IMR-90 (cell line): ENCODE results near the gene CD69. TPM values are rescaled to one million over a fixed set of nuclear protein-coding genes. Genes with fewer than 3 reads are reported as not detected.

ENCODE experiments used
- ATAC-seq: fragments of 200-7000 bp; cut with Tn5 transposase; 2 replicates; pipeline ENCODE4 v1.9.1; 2020; ENCODE audit warnings: low read depth, mild to moderate bottlenecking, moderate library complexity
- BruUV-seq: library from RNA; stranded (reverse); fragments of 400-500 nt; replicated peaks from 2 replicates; lab custom pipeline; 2021; lab: Mats Ljungman, UMichigan
- CTCF ChIA-PET: fragments of 300-600 bp; formaldehyde crosslinking; extraction: SDS; loops from one replicate; lab custom pipeline; 2021; ENCODE audit warnings: antibody characterized with exemption; lab: Yijun Ruan, JAX
- POLR2A ChIA-PET: fragments of 300-600 bp; sonication (Branson Sonifier 250); formaldehyde crosslinking; loops from one replicate; lab custom pipeline; 2022; ENCODE audit warnings: antibody characterized with exemption; ENCODE audit not compliant: unreplicated experiment; lab: Charles Lee
- DNase-seq: peaks from one replicate; pipeline ENCODE4 v3.0.0; 2013
- H2AFZ ChIP-seq: replicated peaks from 2 replicates; pipeline ENCODE3; 2013; ENCODE audit warnings: low read length, mild to moderate bottlenecking; ENCODE audit not compliant: poor library complexity
- H2AK5ac ChIP-seq: 2 replicates; pipeline ENCODE4 v1.6.1; 2013; ENCODE audit warnings: low read depth, low read length, inconsistent platforms
- H2AK9ac ChIP-seq: replicated peaks from 2 replicates; pipeline ENCODE3; 2013; ENCODE audit warnings: mild to moderate bottlenecking, low read depth, low read length, moderate library complexity; ENCODE audit not compliant: poor library complexity
- H2BK120ac ChIP-seq: 2 replicates; pipeline ENCODE4 v1.6.1; 2013; ENCODE audit warnings: low read depth, low read length, inconsistent platforms
- H2BK15ac ChIP-seq: 3 replicates; pipeline ENCODE4 v1.6.1; 2013; ENCODE audit warnings: low read depth, low read length, inconsistent platforms
- H2BK20ac ChIP-seq: 2 replicates; pipeline ENCODE4 v1.6.1; 2013; ENCODE audit warnings: low read depth, mild to moderate bottlenecking, inconsistent platforms, low read length, moderate library complexity
- H2BK5ac ChIP-seq: 2 replicates; pipeline ENCODE4 v1.6.1; 2013; ENCODE audit warnings: mild to moderate bottlenecking, low read depth, low read length, inconsistent platforms; ENCODE audit not compliant: poor library complexity, severe bottlenecking
- H3K14ac ChIP-seq: replicated peaks from 2 replicates; pipeline ENCODE4 v1.6.1; 2013; ENCODE audit warnings: low read depth, low read length, inconsistent platforms
- H3K18ac ChIP-seq: 2 replicates; pipeline ENCODE4 v1.6.1; 2013; ENCODE audit warnings: low read depth, low read length, control low read depth
- H3K23ac ChIP-seq: 2 replicates; pipeline ENCODE4 v1.6.1; 2013; ENCODE audit warnings: low read depth, low read length, inconsistent platforms
- H3K27ac ChIP-seq: 2 replicates; pipeline ENCODE4 v1.5.1; 2013; ENCODE audit warnings: mild to moderate bottlenecking, control low read depth, low read length; ENCODE audit not compliant: insufficient read depth
- H3K27me3 ChIP-seq: 2 replicates; pipeline ENCODE4 v1.6.1; 2013; ENCODE audit warnings: low read length; ENCODE audit not compliant: control insufficient read depth, insufficient read depth
- H3K36me3 ChIP-seq: 2 replicates; pipeline ENCODE4 v1.6.1; 2013; ENCODE audit warnings: low read length, mixed read lengths; ENCODE audit not compliant: control insufficient read depth, insufficient read depth
- H3K4ac ChIP-seq: 2 replicates; pipeline ENCODE4 v1.6.1; 2013; ENCODE audit warnings: low read depth, low read length, inconsistent platforms
- H3K4me1 ChIP-seq: 2 replicates; pipeline ENCODE4 v1.6.1; 2013; ENCODE audit warnings: low read length, mixed read lengths; ENCODE audit not compliant: control insufficient read depth, insufficient read depth
- H3K4me2 ChIP-seq: 2 replicates; pipeline ENCODE4 v1.6.1; 2013; ENCODE audit warnings: low read depth, mild to moderate bottlenecking, control low read depth, low read length, moderate library complexity
- H3K4me3 ChIP-seq: 2 replicates; pipeline ENCODE4 v1.5.1; 2013; ENCODE audit warnings: low read depth, mild to moderate bottlenecking, control low read depth, low read length, moderate library complexity; ENCODE audit not compliant: insufficient read depth
- H3K56ac ChIP-seq: 2 replicates; pipeline ENCODE4 v1.6.1; 2013; ENCODE audit warnings: low read length, inconsistent platforms; ENCODE audit not compliant: insufficient read depth; ENCODE audit errors: extremely low read depth
- H3K79me1 ChIP-seq, 2 experiments: 2 replicates each; pipeline ENCODE4 v1.6.1; 2013; ENCODE audit warnings: low read length in 2 of 2, inconsistent platforms in 1 of 2, low read depth in 1 of 2
- H3K9ac ChIP-seq: 2 replicates; pipeline ENCODE4 v1.6.1; 2013; ENCODE audit warnings: low read depth, low read length, control low read depth
- H3K9me1 ChIP-seq: 2 replicates; pipeline ENCODE4 v1.6.1; 2013; ENCODE audit warnings: low read length, inconsistent platforms; ENCODE audit not compliant: insufficient read depth
- H3K9me3 ChIP-seq: 2 replicates; pipeline ENCODE4 v1.6.1; 2013; ENCODE audit warnings: low read length; ENCODE audit not compliant: control insufficient read depth, insufficient read depth
- H4K20me1 ChIP-seq: 2 replicates; pipeline ENCODE4 v1.6.1; 2013; ENCODE audit warnings: low read length, inconsistent platforms; ENCODE audit not compliant: insufficient read depth
- H4K5ac ChIP-seq: 2 replicates; pipeline ENCODE4 v1.6.1; 2013; ENCODE audit warnings: mild to moderate bottlenecking, low read depth, low read length, control low read depth
- H4K8ac ChIP-seq, 2 experiments: 2 replicates each; pipeline ENCODE4 v1.6.1; 2013; ENCODE audit warnings: low read depth in 2 of 2, low read length in 2 of 2, control low read depth in 1 of 2, inconsistent platforms in 1 of 2
- H4K91ac ChIP-seq: 2 replicates; pipeline ENCODE4 v1.6.1; 2013; ENCODE audit warnings: low read depth, low read length, inconsistent platforms; ENCODE audit not compliant: insufficient read depth
- BHLHE40 ChIP-seq: fragments of 150-350 bp; IDR thresholded peaks from 2 replicates; pipeline ENCODE4 v1.6.1; 2016; ENCODE audit warnings: mild to moderate bottlenecking, low read depth, low read length
- CHD1 ChIP-seq: IDR thresholded peaks from 2 replicates; pipeline ENCODE4 v1.6.1; 2012; ENCODE audit warnings: low read depth, low read length, improper control_type of control experiment
- CTCF ChIP-seq: conservative IDR thresholded peaks from 2 replicates; pipeline ENCODE4 v1.5.1; 2012; ENCODE audit warnings: mild to moderate bottlenecking, low read depth, low read length, improper control_type of control experiment
- ELK1 ChIP-seq: fragments of 150-350 bp; IDR thresholded peaks from 2 replicates; pipeline ENCODE4 v1.6.1; 2016; ENCODE audit warnings: low read depth, mild to moderate bottlenecking, low read length, moderate library complexity, borderline replicate concordance
- FOS ChIP-seq: fragments of 150-350 bp; IDR thresholded peaks from 2 replicates; pipeline ENCODE4 v1.6.1; 2016; ENCODE audit warnings: low read depth, low read length
- MXI1 ChIP-seq: IDR thresholded peaks from 2 replicates; pipeline ENCODE4 v1.6.1; 2012; ENCODE audit warnings: low read depth, mild to moderate bottlenecking, low read length, moderate library complexity, borderline replicate concordance
- POLR2A ChIP-seq: IDR thresholded peaks from 2 replicates; pipeline ENCODE4 v1.6.1; 2012; ENCODE audit warnings: mild to moderate bottlenecking, low read depth, low read length
- SMC3 ChIP-seq: fragments of 150-350 bp; IDR thresholded peaks from 2 replicates; pipeline ENCODE4 v1.6.1; 2016; ENCODE audit warnings: low read depth, mild to moderate bottlenecking, antibody characterized with exemption, low read length, moderate library complexity
- WGBS, 2 experiments: methylation state at CpG; one replicate each; pipeline versions ENCODE4 v1.1.5 to v1.1.7; 2013; ENCODE audit warnings: missing lambda C conversion rate in 2 of 2; ENCODE audit not compliant: insufficient read length in 1 of 2; ENCODE audit errors: extremely low coverage in 2 of 2; 5-methylcytosine and 5-hydroxymethylcytosine counted together
- dilution Hi-C: fragments of 300-500 bp; cut with HindIII; formaldehyde crosslinking; loops from one replicate; pipeline ENCODE4 v1.14.3; 2018; ENCODE audit warnings: low sequenced_read_pairs; ENCODE audit not compliant: unreplicated experiment
- in situ Hi-C: fragments of 300-500 bp; cut with MboI; formaldehyde crosslinking; loops from 3 replicates; pipeline ENCODE4 v1.14.3; 2019; ENCODE audit warnings: low sequenced_read_pairs, inconsistent platforms, mixed read lengths
- intact Hi-C: fragments of 100-400 bp; cut with micrococcal nuclease; formaldehyde crosslinking; loops from 2 replicates; pipeline ENCODE4 v1.10.0; 2022
- polyA plus RNA-seq, 3 experiments: library from polyadenylated mRNA; depleted of rRNA; stranded (reverse); fragments of >200 nt; gene quantifications; 2 replicates each; pipeline ENCODE4 v1.2.3, GENCODE V29; 2012; ENCODE audit warnings: low replicate concordance in 1 of 3
- total RNA-seq: library from RNA; depleted of rRNA; stranded (reverse); fragments of >200 nt; gene quantifications from 2 replicates; pipeline ENCODE4 v1.2.3, GENCODE V29; 2012
- TF ChIP-seq, protein P1 (sequence below): fragments of 150-350 bp; IDR thresholded peaks from 2 replicates; pipeline ENCODE4 v1.6.1; 2017; ENCODE audit warnings: mild to moderate bottlenecking, antibody characterized with exemption, low read length, low read depth

Gene CD69
- total and polyA plus RNA-seq, 2 of the 4 experiments (the other 2 are of a cell fraction) = not detected

- Histone ChIP-seq H4K20me1 (no peaks in the 10 kb centered on the region), H2AK9ac (no peak overlapping the region), H2BK120ac (no peak overlapping the region), H4K8ac (no peak overlapping the region), H3K27ac (no peak overlapping the region), H3K4ac (no peak overlapping the region), H3K9ac (no peak overlapping the region), H2BK5ac (no peak overlapping the region), H3K4me3 (no peak overlapping the region), H2AK5ac (no peak overlapping the region), H2BK20ac (no peak overlapping the region), H3K14ac (no peak overlapping the region), H3K27me3 (peaks cover 5% of the 10 kb centered on the region), H3K56ac (no peak overlapping the region), H3K18ac (no peak overlapping the region), H3K79me1 (no peaks in the 10 kb centered on the region), H4K5ac (no peak overlapping the region), H3K4me1 (no peaks in the 10 kb centered on the region), H3K36me3 (no peaks in the 10 kb centered on the region), H3K9me3 (no peaks in the 10 kb centered on the region), H2BK15ac (no peak overlapping the region), H3K23ac (no peak overlapping the region), H2AFZ (no peak overlapping the region), H3K4me2 (no peak overlapping the region), H3K9me1 (no peaks in the 10 kb centered on the region), H4K91ac (no peak overlapping the region)
- BruUV-seq = no TSS peak
- ATAC-seq (no peak), DNase-seq (no peak)
- TF ChIP-seq, protein P1, sequence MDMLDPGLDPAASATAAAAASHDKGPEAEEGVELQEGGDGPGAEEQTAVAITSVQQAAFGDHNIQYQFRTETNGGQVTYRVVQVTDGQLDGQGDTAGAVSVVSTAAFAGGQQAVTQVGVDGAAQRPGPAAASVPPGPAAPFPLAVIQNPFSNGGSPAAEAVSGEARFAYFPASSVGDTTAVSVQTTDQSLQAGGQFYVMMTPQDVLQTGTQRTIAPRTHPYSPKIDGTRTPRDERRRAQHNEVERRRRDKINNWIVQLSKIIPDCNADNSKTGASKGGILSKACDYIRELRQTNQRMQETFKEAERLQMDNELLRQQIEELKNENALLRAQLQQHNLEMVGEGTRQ = no peak
- TF ChIP-seq ELK1 (no peak), MXI1 (no peak), BHLHE40 (no peak), SMC3 (no peak), POLR2A (no peak), CHD1 (no peak), CTCF (no peak), FOS (no peak)
- no CpG with 5 or more reads among the region's 3 CpGs for WGBS, 2 experiments
- POLR2A ChIA-PET = no interaction called here
- CTCF ChIA-PET = interaction anchor here (1.6 kb wide), 1 partner anchor 58 kb away, joined by 8 read pairs; no protein-coding TSS in a partner anchor
- intact Hi-C loops (no loop called here), dilution Hi-C loops (no loop called here), in situ Hi-C loops (no loop called here)
Measured at GRCh38 chr12:9808504-9808903, 47.8 kb upstream of the CD69 start.
